DOHH2 (cell line): ENCODE results near the gene COL18A1.

Experiments
- H3F3A ChIP-seq: fragments of 200-600 bp; sonication (generic), shearing (Covaris generic); 2 replicates; pipeline ENCODE4 v1.6.0; 2016; ENCODE audit warnings: antibody characterized with exemption, mild to moderate bottlenecking; ENCODE audit not compliant: control insufficient read depth, insufficient read depth
- H3K27ac ChIP-seq: fragments of 200-600 bp; sonication (generic); 2 replicates; pipeline ENCODE4 v1.5.1; 2014; ENCODE audit warnings: low read depth, mild to moderate bottlenecking, low read length, moderate library complexity
- H3K27me3 ChIP-seq: fragments of 200-600 bp; sonication (generic); 2 replicates; pipeline ENCODE4 v1.6.1; 2014; ENCODE audit warnings: mild to moderate bottlenecking, low read length, mixed read lengths; ENCODE audit not compliant: control insufficient read depth
- H3K36me3 ChIP-seq: fragments of 200-600 bp; sonication (generic); 2 replicates; pipeline ENCODE4 v1.6.1; 2014; ENCODE audit warnings: mild to moderate bottlenecking, low read length, moderate library complexity, mixed read lengths; ENCODE audit not compliant: control insufficient read depth
- H3K4me1 ChIP-seq: fragments of 200-600 bp; sonication (generic); 2 replicates; pipeline ENCODE4 v1.6.1; 2014; ENCODE audit warnings: mild to moderate bottlenecking, low read length, mixed read lengths; ENCODE audit not compliant: control insufficient read depth
- H3K4me2 ChIP-seq: fragments of 200-600 bp; sonication (generic); 2 replicates; pipeline ENCODE4 v1.6.0; 2014; ENCODE audit warnings: mild to moderate bottlenecking, low read length, moderate library complexity
- H3K4me3 ChIP-seq: fragments of 200-600 bp; sonication (generic); 2 replicates; pipeline ENCODE4 v1.5.1; 2014; ENCODE audit warnings: mild to moderate bottlenecking, low read length, mixed read lengths
- H3K79me2 ChIP-seq: fragments of 200-600 bp; sonication (generic); 2 replicates; pipeline ENCODE4 v1.6.1; 2014; ENCODE audit warnings: mild to moderate bottlenecking, low read length, mixed read lengths; ENCODE audit not compliant: control insufficient read depth
- H3K9me2 ChIP-seq: fragments of 200-600 bp; sonication (generic); replicated peaks from 2 replicates; pipeline ENCODE4 v1.6.1; 2014; ENCODE audit warnings: mild to moderate bottlenecking, low read length, mixed read lengths; ENCODE audit not compliant: control insufficient read depth
- H3K9me3 ChIP-seq: fragments of 200-600 bp; sonication (generic); 2 replicates; pipeline ENCODE4 v1.6.1; 2014; ENCODE audit warnings: antibody characterized with exemption, low read length, mixed read lengths; ENCODE audit not compliant: control insufficient read depth, insufficient read depth
- H4K20me1 ChIP-seq: fragments of 200-600 bp; sonication (generic); 2 replicates; pipeline ENCODE4 v1.6.0; 2014; ENCODE audit warnings: low read depth, mild to moderate bottlenecking, antibody characterized with exemption, low read length, moderate library complexity; ENCODE audit not compliant: control insufficient read depth, insufficient read depth
- EZH2phosphoT487 ChIP-seq: fragments of 200-600 bp; sonication (generic); IDR thresholded peaks from 2 replicates; pipeline ENCODE4 v1.6.1; 2017; ENCODE audit warnings: borderline replicate concordance, mild to moderate bottlenecking, antibody characterized with exemption, low read length, moderate library complexity, mixed read lengths
- TF ChIP-seq, protein P1 (sequence below): fragments of 200-600 bp; sonication (generic); IDR thresholded peaks from one replicate; pipeline ENCODE4 v1.5.1; 2014; ENCODE audit warnings: antibody characterized with exemption, mild to moderate bottlenecking, low read depth, low read length; ENCODE audit not compliant: poor library complexity, severe bottlenecking

The COL18A1 gene

DNA sequence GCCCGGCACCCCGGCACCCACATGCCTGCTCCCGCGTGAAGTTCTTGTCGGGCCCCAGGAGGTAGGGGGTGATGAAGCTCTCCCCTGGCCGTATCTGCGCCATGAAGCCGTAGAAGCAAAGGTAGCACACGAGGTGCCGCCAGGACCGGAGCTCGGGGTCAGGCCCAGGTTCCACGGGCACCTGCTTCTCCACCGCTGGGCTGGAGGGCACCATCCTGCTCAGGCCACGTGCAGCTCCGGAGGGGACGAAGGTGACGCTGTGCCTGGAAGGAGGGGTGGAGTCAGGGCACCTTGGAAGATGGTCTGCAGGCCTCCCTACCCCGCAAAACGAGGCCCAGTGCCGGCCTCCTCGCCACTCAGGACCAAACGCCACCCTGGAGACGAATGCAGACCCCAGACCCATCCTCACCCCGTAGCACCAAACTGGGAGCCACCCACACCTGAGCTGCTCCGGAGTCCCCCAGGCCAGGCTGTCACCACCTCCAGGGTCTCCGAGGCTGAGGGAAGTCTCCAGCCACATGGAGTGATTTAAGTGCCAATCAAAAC is 132.9 kb downstream of the COL18A1 start:
- Histone ChIP-seq H3K4me1 (peaks cover 26% of the 10 kb centered on the region), H3K27me3 (peaks cover 2% of the 10 kb centered on the region), H3F3A (no peaks in the 10 kb centered on the region), H3K9me3 (no peaks in the 10 kb centered on the region), H3K4me3 (no peak overlapping the region), H3K4me2 (no peak overlapping the region), H3K36me3 (peaks cover 58% of the 10 kb centered on the region), H4K20me1 (no peaks in the 10 kb centered on the region), H3K9me2 (no peaks in the 10 kb centered on the region), H3K79me2 (peaks cover 78% of the 10 kb centered on the region), H3K27ac (no peak overlapping the region)
- TF ChIP-seq, protein P1, sequence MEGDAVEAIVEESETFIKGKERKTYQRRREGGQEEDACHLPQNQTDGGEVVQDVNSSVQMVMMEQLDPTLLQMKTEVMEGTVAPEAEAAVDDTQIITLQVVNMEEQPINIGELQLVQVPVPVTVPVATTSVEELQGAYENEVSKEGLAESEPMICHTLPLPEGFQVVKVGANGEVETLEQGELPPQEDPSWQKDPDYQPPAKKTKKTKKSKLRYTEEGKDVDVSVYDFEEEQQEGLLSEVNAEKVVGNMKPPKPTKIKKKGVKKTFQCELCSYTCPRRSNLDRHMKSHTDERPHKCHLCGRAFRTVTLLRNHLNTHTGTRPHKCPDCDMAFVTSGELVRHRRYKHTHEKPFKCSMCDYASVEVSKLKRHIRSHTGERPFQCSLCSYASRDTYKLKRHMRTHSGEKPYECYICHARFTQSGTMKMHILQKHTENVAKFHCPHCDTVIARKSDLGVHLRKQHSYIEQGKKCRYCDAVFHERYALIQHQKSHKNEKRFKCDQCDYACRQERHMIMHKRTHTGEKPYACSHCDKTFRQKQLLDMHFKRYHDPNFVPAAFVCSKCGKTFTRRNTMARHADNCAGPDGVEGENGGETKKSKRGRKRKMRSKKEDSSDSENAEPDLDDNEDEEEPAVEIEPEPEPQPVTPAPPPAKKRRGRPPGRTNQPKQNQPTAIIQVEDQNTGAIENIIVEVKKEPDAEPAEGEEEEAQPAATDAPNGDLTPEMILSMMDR, result no peak
- no peak for TF ChIP-seq EZH2phosphoT487

DNA sequence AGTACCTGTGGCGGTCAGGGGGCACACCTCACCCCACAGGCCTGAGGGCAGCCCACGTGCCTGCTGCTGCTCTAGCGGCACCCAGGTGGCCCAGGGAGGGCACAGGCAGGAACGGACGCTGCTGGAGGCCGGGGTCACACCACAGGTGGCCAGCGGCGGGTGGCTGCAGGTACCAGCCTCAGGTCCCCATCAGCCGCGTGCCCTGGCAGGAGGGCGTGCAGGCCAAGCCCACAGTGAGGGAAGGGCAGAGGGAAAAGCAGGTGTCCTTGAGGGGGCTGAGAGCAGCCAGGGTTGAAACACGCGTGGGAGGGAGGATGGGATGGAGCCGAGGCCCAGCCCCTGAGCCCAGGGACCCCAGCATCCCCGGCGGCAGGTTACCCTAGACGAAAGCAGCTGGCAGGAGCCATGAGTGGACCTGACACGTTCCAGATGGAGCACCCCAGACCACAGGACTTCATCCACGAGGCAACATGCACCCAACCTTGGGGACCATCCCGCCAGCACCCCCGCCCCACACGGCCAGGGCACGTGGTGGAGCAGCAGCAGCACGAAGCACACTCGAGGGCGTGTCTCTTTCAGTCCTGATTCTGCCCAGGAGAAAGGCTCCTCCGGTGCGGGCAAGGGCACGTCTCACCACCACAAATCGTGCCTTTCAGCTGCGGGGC is 133.5 kb downstream of the COL18A1 start:
- Histone ChIP-seq H3K9me3 (no peaks in the 10 kb centered on the region), H3K27me3 (peaks cover 9% of the 10 kb centered on the region), H3K9me2 (no peaks in the 10 kb centered on the region), H3K79me2 (peaks cover 75% of the 10 kb centered on the region), H3K4me3 (no peak overlapping the region), H3F3A (no peaks in the 10 kb centered on the region), H3K36me3 (peaks cover 57% of the 10 kb centered on the region), H4K20me1 (no peaks in the 10 kb centered on the region), H3K4me1 (peaks cover 22% of the 10 kb centered on the region), H3K27ac (no peak overlapping the region), H3K4me2 (no peak overlapping the region)
- no peak for TF ChIP-seq EZH2phosphoT487
- TF ChIP-seq, protein P1, result no peak

GRCh38 chr21:45539046-45539795 is 134.3 kb downstream of the COL18A1 start:
- Histone ChIP-seq H3K27ac (no peak overlapping the region), H3K9me2 (no peaks in the 10 kb centered on the region), H3F3A (no peaks in the 10 kb centered on the region), H3K4me3 (no peak overlapping the region), H3K79me2 (peaks cover 70% of the 10 kb centered on the region), H3K4me1 (peaks cover 18% of the 10 kb centered on the region), H4K20me1 (no peaks in the 10 kb centered on the region), H3K36me3 (peaks cover 50% of the 10 kb centered on the region), H3K27me3 (peaks cover 16% of the 10 kb centered on the region), H3K4me2 (no peak overlapping the region), H3K9me3 (no peaks in the 10 kb centered on the region)
- no peak for TF ChIP-seq EZH2phosphoT487
- TF ChIP-seq, protein P1, result no peak
